Mesothelial cell of epicardium (in vitro differentiated cells): ENCODE data around the gene C1QTNF1. TPM values are rescaled to one million over a fixed set of nuclear protein-coding genes. Genes with fewer than 3 reads are reported as not detected.
A peak's percentile ranks its signal among the peaks of the same experiment; 100 is the strongest.

Experiments
- DNase-seq, 2 experiments: peaks; one replicate each; pipeline ENCODE4 v3.0.0; 2021; ENCODE audit warnings: low spot score in 2 of 2; ENCODE audit not compliant: unreplicated experiment in 2 of 2
- H3K27ac Mint-ChIP-seq: 2 replicates; pipeline ENCODE4 v1.8.0; 2021; ENCODE audit warnings: mixed read lengths
- H3K27me3 Mint-ChIP-seq: 2 replicates; pipeline ENCODE4 v1.8.0; 2021; ENCODE audit warnings: low read depth, mixed read lengths
- H3K36me3 Mint-ChIP-seq: 2 replicates; pipeline ENCODE4 v1.8.0; 2021; ENCODE audit warnings: mixed read lengths
- H3K4me1 Mint-ChIP-seq: 2 replicates; pipeline ENCODE4 v1.8.0; 2021; ENCODE audit warnings: mixed read lengths
- H3K4me3 Mint-ChIP-seq: 2 replicates; pipeline ENCODE4 v1.8.0; 2021; ENCODE audit warnings: mild to moderate bottlenecking, moderate library complexity, mixed read lengths
- H3K9me3 Mint-ChIP-seq: 2 replicates; pipeline ENCODE4 v1.8.0; 2021; ENCODE audit warnings: mixed read lengths
- CTCF ChIP-seq: fragments of 200-600 bp; sonication (generic); IDR thresholded peaks from one replicate; pipeline ENCODE4 v1.5.0; 2021; ENCODE audit warnings: antibody characterized with exemption; ENCODE audit not compliant: unreplicated experiment
- total RNA-seq: library from RNA; stranded (reverse); gene quantifications from 3 replicates; pipeline ENCODE4 v1.2.1, GENCODE V29; 2021

Gene C1QTNF1
- total RNA-seq, 1 donor from 2014 or later: 22.1 TPM

- H3K4me1 Mint-ChIP-seq: peaks cover 7% of the 10 kb centered on the region
- no peaks in the 10 kb centered on the region for H3K36me3 Mint-ChIP-seq
- no peak overlapping the region for H3K27ac Mint-ChIP-seq
- no peaks in the 10 kb centered on the region for H3K9me3 Mint-ChIP-seq
- no peak overlapping the region for H3K4me3 Mint-ChIP-seq
- H3K27me3 Mint-ChIP-seq: peaks cover 12% of the 10 kb centered on the region
- no peak for DNase-seq
- no peak for TF ChIP-seq CTCF
Observed at GRCh38 chr17:79043191-79043930, 19.4 kb downstream of the C1QTNF1 start.

- Mint-ChIP-seq H3K4me3 (no peak overlapping the region), H3K4me1 (peaks cover 7% of the 10 kb centered on the region), H3K27me3 (peaks cover 12% of the 10 kb centered on the region)
Observed at GRCh38 chr17:79043931-79044320, 20.0 kb downstream of the C1QTNF1 start.

GRCh38 chr17:79044462-79044861 lies 20.5 kb downstream of the C1QTNF1 start:
- no peak for TF ChIP-seq CTCF
- Mint-ChIP-seq H3K4me3 (no peak overlapping the region), H3K9me3 (no peaks in the 10 kb centered on the region), H3K27ac (no peak overlapping the region), H3K27me3 (peaks cover 12% of the 10 kb centered on the region), H3K4me1 (peaks cover 7% of the 10 kb centered on the region), H3K36me3 (no peaks in the 10 kb centered on the region)
- DNase-seq: no peak

More at GRCh38 chr17:79043931-79044320, 20.0 kb downstream of the C1QTNF1 start:
- TF ChIP-seq CTCF: no peak
- no peak for DNase-seq
- no peak overlapping the region for H3K27ac Mint-ChIP-seq
- H3K36me3 Mint-ChIP-seq: no peaks in the 10 kb centered on the region
- H3K9me3 Mint-ChIP-seq: no peaks in the 10 kb centered on the region

GRCh38 chr17:79045001-79045729 lies 21.2 kb downstream of the C1QTNF1 start:
- Mint-ChIP-seq H3K27me3 (peaks cover 12% of the 10 kb centered on the region), H3K4me1 (peaks cover 7% of the 10 kb centered on the region), H3K36me3 (peaks cover under 1% of the 10 kb centered on the region), H3K27ac (no peak overlapping the region), H3K9me3 (no peaks in the 10 kb centered on the region), H3K4me3 (no peak overlapping the region)
- no peak for DNase-seq
- TF ChIP-seq CTCF: no peak

- peaks cover 12% of the 10 kb centered on the region for H3K27me3 Mint-ChIP-seq
- H3K27ac Mint-ChIP-seq: no peak overlapping the region
- H3K9me3 Mint-ChIP-seq: no peaks in the 10 kb centered on the region
- TF ChIP-seq CTCF: peak; percentile 84
- peaks cover 7% of the 10 kb centered on the region for H3K4me1 Mint-ChIP-seq
- no peak overlapping the region for H3K4me3 Mint-ChIP-seq
- peaks cover 2% of the 10 kb centered on the region for H3K36me3 Mint-ChIP-seq
- DNase-seq: peak in 1 of 2 experiments; percentile 85
Observed at GRCh38 chr17:79045842-79046196, 21.9 kb downstream of the C1QTNF1 start.
